Transverse colon (tissue), 4 donors: ENCODE results near the gene GATA5.

Experiments
- CTCF ChIP-seq, 5 experiments: fragments of 200-600 bp in 3 of 5; fragments of 450-650 bp in 2 of 5; sonication (generic) in 3 of 5; IDR thresholded peaks; 1 replicate in 2 of 5; 2 replicates in 3 of 5; pipeline ENCODE4 v1.5.1; 2016 to 2017; ENCODE audit warnings: antibody characterized with exemption in 5 of 5, inconsistent platforms in 3 of 5, mild to moderate bottlenecking in 2 of 5, moderate library complexity in 1 of 5
- EP300 ChIP-seq: sonication (generic); formaldehyde crosslinking; IDR thresholded peaks from one replicate; pipeline ENCODE4 v1.6.1; 2017; ENCODE audit warnings: antibody characterized with exemption, low read depth
- POLR2A ChIP-seq: fragments of 450-650 bp; IDR thresholded peaks from one replicate; pipeline ENCODE4 v1.6.1; 2016; ENCODE audit warnings: antibody characterized with exemption, mild to moderate bottlenecking, moderate library complexity
- POLR2AphosphoS5 ChIP-seq, 3 donors: sonication (generic); formaldehyde crosslinking; IDR thresholded peaks; one replicate each; pipeline ENCODE4 v1.6.1; 2016; ENCODE audit warnings: antibody characterized with exemption in 3 of 3

GRCh38 chr20:62472941-62473585 is 2.7 kb downstream of the GATA5 start:
- TF ChIP-seq EP300 (no peak), POLR2A (no peak), CTCF (IDR thresholded peaks at IDR 0.05) (no peak), POLR2AphosphoS5 (IDR thresholded peaks at IDR 0.05) (no peak)
